VCaP (cell line): ENCODE results near the gene RAPGEF2.

ENCODE experiments used
- H3K27ac ChIP-seq: fragments of 450-650 bp; 2 replicates; pipeline ENCODE4 v1.5.1; 2017
- CTCF ChIP-seq: fragments of 450-650 bp; conservative IDR thresholded peaks from 2 replicates; pipeline ENCODE4 v1.5.1; 2017; ENCODE audit warnings: mild to moderate bottlenecking, moderate library complexity

RAPGEF2 gene

GRCh38 chr4:159206427-159206871 is 103.6 kb downstream of the RAPGEF2 start:
- H3K27ac ChIP-seq, result no peak overlapping the region
- no peak for TF ChIP-seq CTCF

- TF ChIP-seq CTCF, result no peak
- H3K27ac ChIP-seq, result no peak overlapping the region
Observed at GRCh38 chr4:159209249-159209648, 106.4 kb downstream of the RAPGEF2 start.

GRCh38 chr4:159210975-159211374 is 108.1 kb downstream of the RAPGEF2 start:
- no peak for TF ChIP-seq CTCF

GRCh38 chr4:159212675-159213293 is 109.9 kb downstream of the RAPGEF2 start:
- TF ChIP-seq CTCF, result no peak
- no peak overlapping the region for H3K27ac ChIP-seq

More at GRCh38 chr4:159210975-159211374, 108.1 kb downstream of the RAPGEF2 start:
- H3K27ac ChIP-seq, result no peak overlapping the region

GRCh38 chr4:159216834-159217233 is 114.0 kb downstream of the RAPGEF2 start:
- TF ChIP-seq CTCF, result no peak
- no peak overlapping the region for H3K27ac ChIP-seq

GRCh38 chr4:159219862-159220261 is 117.0 kb downstream of the RAPGEF2 start:
- no peak overlapping the region for H3K27ac ChIP-seq
- no peak for TF ChIP-seq CTCF

- TF ChIP-seq CTCF, result no peak
- no peak overlapping the region for H3K27ac ChIP-seq
Observed at GRCh38 chr4:159220353-159220752, 117.5 kb downstream of the RAPGEF2 start.
